Liver (tissue), 3 donors: ENCODE measurements around the gene ST6GALNAC5.

Experiments
- EGR1 ChIP-seq, 2 donors: IDR thresholded peaks; 2 replicates each; pipeline ENCODE4 v1.6.1; 2016 to 2018; ENCODE audit warnings: antibody characterized with exemption in 2 of 2, low read depth in 2 of 2
- FOXA1 ChIP-seq: IDR thresholded peaks from 2 replicates; pipeline ENCODE4 v1.6.1; 2016; ENCODE audit warnings: antibody characterized with exemption
- FOXA2 ChIP-seq: IDR thresholded peaks from 2 replicates; pipeline ENCODE4 v1.6.1; 2016; ENCODE audit warnings: antibody characterized with exemption
- GABPA ChIP-seq, 2 donors: IDR thresholded peaks in 1 of 2; conservative IDR thresholded peaks in 1 of 2; 2 replicates each; pipeline ENCODE4 v1.6.1; 2016; ENCODE audit warnings: antibody characterized with exemption in 2 of 2, mild to moderate bottlenecking in 1 of 2, moderate library complexity in 1 of 2
- JUND ChIP-seq, 2 donors: IDR thresholded peaks; 2 replicates each; pipeline ENCODE4 v1.6.1; 2016; ENCODE audit warnings: antibody characterized with exemption in 2 of 2
- RAD21 ChIP-seq, 2 donors: IDR thresholded peaks; 2 replicates each; pipeline ENCODE4 v1.6.1; 2016; ENCODE audit warnings: antibody characterized with exemption in 2 of 2, mild to moderate bottlenecking in 2 of 2
- RXRA ChIP-seq, 2 donors: IDR thresholded peaks; 2 replicates each; pipeline ENCODE4 v1.6.1; 2017 to 2018; ENCODE audit warnings: antibody characterized with exemption in 2 of 2, mild to moderate bottlenecking in 1 of 2
- TAF1 ChIP-seq: conservative IDR thresholded peaks from 2 replicates; pipeline ENCODE4 v1.6.1; 2016; ENCODE audit warnings: antibody characterized with exemption, mild to moderate bottlenecking
- TF ChIP-seq, protein P1 (sequence below): fragments of 150-350 bp; IDR thresholded peaks from 2 replicates; pipeline ENCODE4 v1.5.1; 2017; ENCODE audit warnings: improper control_type of control experiment, low read depth, low read length; ENCODE audit not compliant: missing input control
- TF ChIP-seq, protein P2 (sequence below): IDR thresholded peaks from 2 replicates; pipeline ENCODE4 v1.6.1; 2016; ENCODE audit warnings: antibody characterized with exemption, mild to moderate bottlenecking
- TF ChIP-seq, protein P3 (sequence below): IDR thresholded peaks from 2 replicates; pipeline ENCODE4 v1.6.1; 2016; ENCODE audit warnings: antibody characterized with exemption
- TF ChIP-seq, protein P4 (sequence below): IDR thresholded peaks from 2 replicates; pipeline ENCODE4 v1.6.1; 2016; ENCODE audit warnings: antibody characterized with exemption
- donor health status: healthy.
- donor health status: healthy.

DNA sequence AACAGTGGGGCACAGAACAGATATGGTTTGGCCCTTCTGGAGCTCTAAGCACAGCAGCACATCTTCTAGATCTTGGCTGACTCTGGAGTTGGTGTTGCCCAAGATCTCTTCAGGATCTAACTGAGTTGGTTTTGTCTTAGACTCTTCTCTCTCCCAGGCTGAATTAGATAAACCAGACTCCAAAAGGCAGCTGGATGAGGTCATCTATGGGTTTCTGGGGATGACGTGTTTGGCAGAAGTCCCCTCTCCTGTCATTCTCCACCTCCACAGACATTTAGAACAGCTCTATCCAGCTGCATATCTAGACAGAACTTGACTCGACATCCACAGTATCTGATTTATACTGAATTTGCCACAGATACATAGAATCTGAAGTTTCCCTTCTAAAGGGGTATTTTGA, 75.3 kb downstream of the ST6GALNAC5 start:
- TF ChIP-seq, protein P1, sequence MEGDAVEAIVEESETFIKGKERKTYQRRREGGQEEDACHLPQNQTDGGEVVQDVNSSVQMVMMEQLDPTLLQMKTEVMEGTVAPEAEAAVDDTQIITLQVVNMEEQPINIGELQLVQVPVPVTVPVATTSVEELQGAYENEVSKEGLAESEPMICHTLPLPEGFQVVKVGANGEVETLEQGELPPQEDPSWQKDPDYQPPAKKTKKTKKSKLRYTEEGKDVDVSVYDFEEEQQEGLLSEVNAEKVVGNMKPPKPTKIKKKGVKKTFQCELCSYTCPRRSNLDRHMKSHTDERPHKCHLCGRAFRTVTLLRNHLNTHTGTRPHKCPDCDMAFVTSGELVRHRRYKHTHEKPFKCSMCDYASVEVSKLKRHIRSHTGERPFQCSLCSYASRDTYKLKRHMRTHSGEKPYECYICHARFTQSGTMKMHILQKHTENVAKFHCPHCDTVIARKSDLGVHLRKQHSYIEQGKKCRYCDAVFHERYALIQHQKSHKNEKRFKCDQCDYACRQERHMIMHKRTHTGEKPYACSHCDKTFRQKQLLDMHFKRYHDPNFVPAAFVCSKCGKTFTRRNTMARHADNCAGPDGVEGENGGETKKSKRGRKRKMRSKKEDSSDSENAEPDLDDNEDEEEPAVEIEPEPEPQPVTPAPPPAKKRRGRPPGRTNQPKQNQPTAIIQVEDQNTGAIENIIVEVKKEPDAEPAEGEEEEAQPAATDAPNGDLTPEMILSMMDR = no peak
- TF ChIP-seq, protein P2, sequence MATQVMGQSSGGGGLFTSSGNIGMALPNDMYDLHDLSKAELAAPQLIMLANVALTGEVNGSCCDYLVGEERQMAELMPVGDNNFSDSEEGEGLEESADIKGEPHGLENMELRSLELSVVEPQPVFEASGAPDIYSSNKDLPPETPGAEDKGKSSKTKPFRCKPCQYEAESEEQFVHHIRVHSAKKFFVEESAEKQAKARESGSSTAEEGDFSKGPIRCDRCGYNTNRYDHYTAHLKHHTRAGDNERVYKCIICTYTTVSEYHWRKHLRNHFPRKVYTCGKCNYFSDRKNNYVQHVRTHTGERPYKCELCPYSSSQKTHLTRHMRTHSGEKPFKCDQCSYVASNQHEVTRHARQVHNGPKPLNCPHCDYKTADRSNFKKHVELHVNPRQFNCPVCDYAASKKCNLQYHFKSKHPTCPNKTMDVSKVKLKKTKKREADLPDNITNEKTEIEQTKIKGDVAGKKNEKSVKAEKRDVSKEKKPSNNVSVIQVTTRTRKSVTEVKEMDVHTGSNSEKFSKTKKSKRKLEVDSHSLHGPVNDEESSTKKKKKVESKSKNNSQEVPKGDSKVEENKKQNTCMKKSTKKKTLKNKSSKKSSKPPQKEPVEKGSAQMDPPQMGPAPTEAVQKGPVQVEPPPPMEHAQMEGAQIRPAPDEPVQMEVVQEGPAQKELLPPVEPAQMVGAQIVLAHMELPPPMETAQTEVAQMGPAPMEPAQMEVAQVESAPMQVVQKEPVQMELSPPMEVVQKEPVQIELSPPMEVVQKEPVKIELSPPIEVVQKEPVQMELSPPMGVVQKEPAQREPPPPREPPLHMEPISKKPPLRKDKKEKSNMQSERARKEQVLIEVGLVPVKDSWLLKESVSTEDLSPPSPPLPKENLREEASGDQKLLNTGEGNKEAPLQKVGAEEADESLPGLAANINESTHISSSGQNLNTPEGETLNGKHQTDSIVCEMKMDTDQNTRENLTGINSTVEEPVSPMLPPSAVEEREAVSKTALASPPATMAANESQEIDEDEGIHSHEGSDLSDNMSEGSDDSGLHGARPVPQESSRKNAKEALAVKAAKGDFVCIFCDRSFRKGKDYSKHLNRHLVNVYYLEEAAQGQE = no peak
- TF ChIP-seq TAF1 = no peak
- TF ChIP-seq, protein P3, sequence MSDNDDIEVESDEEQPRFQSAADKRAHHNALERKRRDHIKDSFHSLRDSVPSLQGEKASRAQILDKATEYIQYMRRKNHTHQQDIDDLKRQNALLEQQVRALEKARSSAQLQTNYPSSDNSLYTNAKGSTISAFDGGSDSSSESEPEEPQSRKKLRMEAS = no peak
- no peak for TF ChIP-seq RXRA (IDR thresholded peaks at IDR 0.05)
- no peak for TF ChIP-seq RAD21 (IDR thresholded peaks at IDR 0.05)
- TF ChIP-seq, protein P4, sequence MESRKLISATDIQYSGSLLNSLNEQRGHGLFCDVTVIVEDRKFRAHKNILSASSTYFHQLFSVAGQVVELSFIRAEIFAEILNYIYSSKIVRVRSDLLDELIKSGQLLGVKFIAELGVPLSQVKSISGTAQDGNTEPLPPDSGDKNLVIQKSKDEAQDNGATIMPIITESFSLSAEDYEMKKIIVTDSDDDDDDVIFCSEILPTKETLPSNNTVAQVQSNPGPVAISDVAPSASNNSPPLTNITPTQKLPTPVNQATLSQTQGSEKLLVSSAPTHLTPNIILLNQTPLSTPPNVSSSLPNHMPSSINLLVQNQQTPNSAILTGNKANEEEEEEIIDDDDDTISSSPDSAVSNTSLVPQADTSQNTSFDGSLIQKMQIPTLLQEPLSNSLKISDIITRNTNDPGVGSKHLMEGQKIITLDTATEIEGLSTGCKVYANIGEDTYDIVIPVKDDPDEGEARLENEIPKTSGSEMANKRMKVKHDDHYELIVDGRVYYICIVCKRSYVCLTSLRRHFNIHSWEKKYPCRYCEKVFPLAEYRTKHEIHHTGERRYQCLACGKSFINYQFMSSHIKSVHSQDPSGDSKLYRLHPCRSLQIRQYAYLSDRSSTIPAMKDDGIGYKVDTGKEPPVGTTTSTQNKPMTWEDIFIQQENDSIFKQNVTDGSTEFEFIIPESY = no peak
- no peak for TF ChIP-seq GABPA (IDR thresholded peaks at IDR 0.05 in 1 of 2, conservative IDR thresholded peaks at IDR 0.05 in 1 of 2)
- TF ChIP-seq JUND (IDR thresholded peaks at IDR 0.05) = no peak
- TF ChIP-seq FOXA2 = no peak
- no peak for TF ChIP-seq EGR1 (IDR thresholded peaks at IDR 0.05; ENCODE audit: low read depth in 2 of 2)
- TF ChIP-seq FOXA1 = no peak
